K562 (cell line): ENCODE data around the gene ZDHHC11. TPM values are rescaled to one million over a fixed set of nuclear protein-coding genes. Genes with fewer than 3 reads are reported as not detected.
A peak's percentile ranks its signal among the peaks of the same experiment; 100 is the strongest.

Experiments
- ATAC-seq: fragments of 200-7000 bp; cut with Tn5 transposase; 3 replicates; pipeline ENCODE4 v1.9.1; 2020; ENCODE audit warnings: moderate library complexity
- BruUV-seq: library from RNA; stranded (reverse); fragments of 400-500 nt; replicated peaks from 2 replicates; lab custom pipeline; 2021; lab: Mats Ljungman, UMichigan
- CTCF ChIA-PET: fragments of 300-600 bp; formaldehyde crosslinking; extraction: SDS; loops from one replicate; lab custom pipeline; 2021; ENCODE audit warnings: low intra/inter-chr PET ratio; lab: Yijun Ruan, JAX
- POLR2A ChIA-PET: fragments of 300-600, 350-650 bp; sonication (Branson Sonifier 250); formaldehyde crosslinking; extraction: SDS; loops from one replicate; lab custom pipeline; 2021; ENCODE audit warnings: antibody characterized with exemption, inconsistent platforms; lab: Yijun Ruan, JAX
- DNase-seq, 4 experiments: peaks; one replicate each; pipeline versions ENCODE4 v3.0.0 to v3.0.0-alpha.2; 2011 to 2018; ENCODE audit warnings: low spot score in 3 of 4, mixed read lengths in 3 of 4; ENCODE audit errors: extremely low read depth in 1 of 4
- FAIRE-seq: peaks from 2 replicates; lab custom pipeline; 2011; peaks lifted over from hg19 to GRCh38; lab: Jason Lieb, UNC
- H2AFZ ChIP-seq: 2 replicates; pipeline ENCODE4 v1.6.0; 2011; ENCODE audit warnings: low read depth, low read length, control low read depth, inconsistent platforms
- H3K27ac ChIP-seq: fragments of 200-600 bp; 3 replicates; pipeline ENCODE4 v1.8.0; 2011; ENCODE audit warnings: low read depth, mild to moderate bottlenecking, control low read depth, inconsistent platforms, low read length, moderate library complexity, mixed read lengths; ENCODE audit errors: extremely low read depth
- H3K27me3 ChIP-seq, 2 experiments: fragments of 300-600 bp in 1 of 2; 2 replicates in 1 of 2; 3 replicates in 1 of 2; pipeline versions ENCODE4 v1.6.0 to v1.8.0; 2011; ENCODE audit warnings: inconsistent platforms in 2 of 2, low read length in 2 of 2, mild to moderate bottlenecking in 1 of 2, mixed read lengths in 1 of 2, moderate library complexity in 1 of 2; ENCODE audit not compliant: control insufficient read depth in 2 of 2, insufficient read depth in 2 of 2
- H3K36me3 ChIP-seq: fragments of 300-600 bp; 3 replicates; pipeline ENCODE4 v1.8.0; 2011; ENCODE audit warnings: mild to moderate bottlenecking, low read length, inconsistent platforms; ENCODE audit not compliant: control insufficient read depth, insufficient read depth
- H3K4me1 ChIP-seq, 2 experiments: fragments of 200-600 bp in 1 of 2; replicated peaks in 1 of 2; 2 replicates in 1 of 2; 3 replicates in 1 of 2; pipeline versions ENCODE4 v1.5.1 to v1.8.0; 2011; ENCODE audit warnings: inconsistent platforms in 2 of 2, low read length in 2 of 2, mild to moderate bottlenecking in 1 of 2, mixed read lengths in 1 of 2, moderate library complexity in 1 of 2; ENCODE audit not compliant: control insufficient read depth in 2 of 2, insufficient read depth in 2 of 2
- H3K4me2 ChIP-seq: 2 replicates; pipeline ENCODE4 v1.6.1; 2011; ENCODE audit warnings: low read length, control low read depth, inconsistent platforms, mixed read lengths; ENCODE audit not compliant: insufficient read depth
- H3K4me3 ChIP-seq: fragments of 200-600 bp; sonication (generic), shearing (Covaris generic); 2 replicates; pipeline ENCODE4 v1.5.1; 2016; ENCODE audit warnings: control low read depth, inconsistent platforms
- H3K79me2 ChIP-seq: fragments of 200-600 bp; 3 replicates; pipeline ENCODE4 v1.8.0; 2011; ENCODE audit warnings: low read length, inconsistent platforms; ENCODE audit not compliant: control insufficient read depth, insufficient read depth
- H3K9ac ChIP-seq, 2 experiments: 2 replicates each; pipeline versions ENCODE4 v1.6.0 to v1.6.1; 2011; ENCODE audit warnings: low read depth in 2 of 2, low read length in 2 of 2, control low read depth in 1 of 2, inconsistent platforms in 1 of 2, mild to moderate bottlenecking in 1 of 2, mixed read lengths in 1 of 2; ENCODE audit not compliant: insufficient read depth in 1 of 2
- H3K9me1 ChIP-seq: one replicate; pipeline ENCODE4 v1.6.0; 2011; ENCODE audit warnings: inconsistent platforms, mild to moderate bottlenecking, low read length, moderate library complexity; ENCODE audit not compliant: control insufficient read depth, insufficient read depth
- H3K9me3 ChIP-seq: replicated peaks from 2 replicates; pipeline ENCODE4 v1.5.1; 2011; ENCODE audit warnings: low read depth, low read length, inconsistent platforms; ENCODE audit not compliant: control insufficient read depth, insufficient read depth
- H4K20me1 ChIP-seq: replicated peaks from 2 replicates; pipeline ENCODE4 v1.6.1; 2011; ENCODE audit warnings: low read length, inconsistent platforms, mixed read lengths; ENCODE audit not compliant: control insufficient read depth, insufficient read depth
- BDP1 ChIP-seq: IDR thresholded peaks from 3 replicates; pipeline ENCODE4 v1.6.1; 2011; ENCODE audit not compliant: insufficient read length, insufficient read depth
- EHMT2 ChIP-seq: fragments of 450-650 bp; IDR thresholded peaks from 2 replicates; pipeline ENCODE4 v1.6.1; 2018; ENCODE audit warnings: antibody characterized with exemption
- MECOM ChIP-seq: fragments of 250-450 bp; sonication (Bioruptor Pico); IDR thresholded peaks from 2 replicates; pipeline ENCODE4 v1.8.0; 2022; ENCODE audit warnings: inconsistent platforms
- POLR2AphosphoS2 ChIP-seq: IDR thresholded peaks from 2 replicates; pipeline ENCODE4 v1.6.1; 2012; ENCODE audit warnings: low read length, improper control_type of control experiment
- POLR2G ChIP-seq: fragments of 200-400 bp; formaldehyde crosslinking; IDR thresholded peaks from 2 replicates; pipeline ENCODE4 v1.6.1; 2017; ENCODE audit warnings: low read depth, mild to moderate bottlenecking, antibody characterized with exemption, low read length, moderate library complexity
- PYGO2 ChIP-seq: fragments of 450-650 bp; IDR thresholded peaks from 2 replicates; pipeline ENCODE4 v1.6.1; 2016; ENCODE audit warnings: mild to moderate bottlenecking, missing genetic modification characterization, moderate library complexity, missing compliant biosample characterization
- RBFOX2 ChIP-seq: fragments of 200-400 bp; formaldehyde crosslinking; IDR thresholded peaks from 2 replicates; pipeline ENCODE4 v1.6.1; 2017; ENCODE audit warnings: low read depth, mild to moderate bottlenecking, low read length, moderate library complexity
- RBM15 ChIP-seq: fragments of 200-400 bp; formaldehyde crosslinking; IDR thresholded peaks from 2 replicates; pipeline ENCODE4 v1.6.1; 2018; ENCODE audit warnings: mild to moderate bottlenecking, low read length, moderate library complexity; ENCODE audit not compliant: insufficient read depth
- RBM22 ChIP-seq: fragments of 200-400 bp; formaldehyde crosslinking; IDR thresholded peaks from 2 replicates; pipeline ENCODE4 v1.6.1; 2018; ENCODE audit warnings: low read length, low read depth; ENCODE audit not compliant: poor library complexity, severe bottlenecking
- RCOR1 ChIP-seq, 2 experiments: IDR thresholded peaks; 2 replicates each; pipeline ENCODE4 v1.6.1; 2012; ENCODE audit warnings: low read depth in 2 of 2, low read length in 2 of 2, borderline replicate concordance in 1 of 2, improper control_type of control experiment in 1 of 2
- ZFX ChIP-seq: sonication (generic); formaldehyde crosslinking; IDR thresholded peaks from 2 replicates; pipeline ENCODE4 v1.8.0; 2022; ENCODE audit warnings: mild to moderate bottlenecking, missing genetic modification reagents, moderate library complexity
- ZNF253 ChIP-seq: fragments of 250-450 bp; sonication (Bioruptor Pico); conservative IDR thresholded peaks from 2 replicates; pipeline ENCODE4 v1.6.1; 2021; ENCODE audit warnings: mild to moderate bottlenecking
- ZNF780A ChIP-seq: fragments of 250-450 bp; sonication (Bioruptor Pico); IDR thresholded peaks from 2 replicates; pipeline ENCODE4 v1.5.0; 2021; ENCODE audit warnings: mild to moderate bottlenecking
- WGBS: fragments of 100-300 bp; shearing (Covaris generic); methylation state at CpG from one replicate; pipeline ENCODE4 v1.1.6; 2016; ENCODE audit warnings: low coverage, mixed read lengths; ENCODE audit not compliant: insufficient coverage; ENCODE audit errors: missing lambda C conversion rate; 5-methylcytosine and 5-hydroxymethylcytosine counted together
- in situ Hi-C: fragments of 300-500 bp; cut with MboI; formaldehyde crosslinking; loops from 4 replicates; pipeline ENCODE4 v1.15.0; 2018; ENCODE audit warnings: inconsistent platforms, mixed read lengths
- intact Hi-C: fragments of 100-400 bp; cut with micrococcal nuclease; formaldehyde crosslinking; loops from 2 replicates; pipeline ENCODE4 v1.14.2; 2022
- polyA plus RNA-seq, 8 experiments: library from polyadenylated mRNA; depleted of rRNA in 4 of 8; stranded (reverse) in 5 of 8; unstranded in 3 of 8; fragments of >200 nt; fragmentation: Nextera tagmentation in 2 of 8; fragmentation: Illumina TruSeq in 1 of 8; extraction: Ambion mirVana in 2 of 8; extraction: Trizol in 1 of 8; gene quantifications; 2 replicates each; pipeline versions ENCODE4 v1.2.1 to v1.2.3, GENCODE V29; 2011 to 2014; ENCODE audit warnings: inconsistent platforms in 1 of 8, missing spikeins in 1 of 8
- total RNA-seq, 7 experiments: library from RNA; depleted of rRNA in 6 of 7; stranded (reverse); fragments of >200 nt in 6 of 7; fragmentation: Illumina TruSeq in 2 of 7; extraction: Trizol in 2 of 7; gene quantifications; 2 replicates each; pipeline versions ENCODE4 v1.2.1 to v1.2.3, GENCODE V29; 2011 to 2021; ENCODE audit warnings: low replicate concordance in 1 of 7
- TF ChIP-seq, protein P1 (sequence below): fragments of 450-650 bp; formaldehyde crosslinking; IDR thresholded peaks from 2 replicates; pipeline ENCODE4 v1.4.0; 2020; ENCODE audit warnings: mild to moderate bottlenecking, moderate library complexity
- TF ChIP-seq, protein P2 (sequence below): sonication (generic); formaldehyde crosslinking; IDR thresholded peaks from 2 replicates; pipeline ENCODE4 v1.8.0; 2022; ENCODE audit warnings: missing genetic modification reagents, mild to moderate bottlenecking, moderate library complexity, borderline replicate concordance

Gene ZDHHC11
- total and polyA plus RNA-seq, 9 of the 15 experiments (the other 6 are each of a cell fraction or from before 2014, with no cell fraction given), result 0.07 to 2.3 (median 0.52) TPM

DNA sequence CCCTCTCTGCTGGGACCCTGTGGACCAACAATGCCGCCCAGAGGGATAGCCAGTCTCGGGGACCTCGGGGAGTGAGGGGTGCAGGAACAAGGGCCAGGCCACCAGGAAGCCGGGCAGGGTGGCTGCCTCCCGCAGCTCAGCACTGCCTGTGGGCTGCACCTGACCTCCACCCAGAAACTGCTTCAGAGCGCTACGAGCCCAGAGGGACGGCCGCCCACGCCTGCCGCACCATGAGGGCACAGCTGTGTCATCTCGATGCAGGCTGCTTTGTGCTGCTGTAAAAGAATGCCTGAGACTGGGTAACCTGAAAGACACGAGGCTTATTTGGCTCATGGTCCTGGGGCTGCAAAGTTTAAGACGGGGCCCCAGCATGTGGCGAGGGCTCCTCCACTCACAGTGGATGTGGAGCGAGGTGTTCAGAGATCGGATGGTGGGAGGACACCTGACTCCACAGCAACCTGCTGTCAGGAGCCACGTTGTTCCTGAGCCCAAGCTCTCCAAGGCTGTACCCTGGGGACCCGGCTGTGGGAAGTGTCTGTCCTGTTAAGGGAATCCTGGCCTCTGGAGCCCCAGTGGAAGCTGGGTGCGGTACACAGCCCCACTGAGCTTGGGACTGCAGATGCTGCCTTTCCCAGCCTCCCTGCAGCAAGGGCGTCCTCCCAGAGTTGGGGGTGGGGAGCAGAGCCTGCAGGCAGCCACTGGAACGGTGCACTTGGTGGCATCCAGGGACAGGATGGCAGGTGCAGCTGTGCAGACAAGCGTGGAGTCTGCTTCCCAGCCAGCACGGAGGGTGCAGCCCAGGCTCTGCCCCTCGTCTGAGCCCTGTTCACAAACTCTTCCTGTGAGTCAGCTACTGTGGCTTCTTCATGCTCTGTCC lies 11.8 kb upstream of the ZDHHC11 start (continued):
- no peak for TF ChIP-seq ZNF780A (CRISPR knock-in tag)
- no peak for TF ChIP-seq ZNF253
- TF ChIP-seq, protein P1, sequence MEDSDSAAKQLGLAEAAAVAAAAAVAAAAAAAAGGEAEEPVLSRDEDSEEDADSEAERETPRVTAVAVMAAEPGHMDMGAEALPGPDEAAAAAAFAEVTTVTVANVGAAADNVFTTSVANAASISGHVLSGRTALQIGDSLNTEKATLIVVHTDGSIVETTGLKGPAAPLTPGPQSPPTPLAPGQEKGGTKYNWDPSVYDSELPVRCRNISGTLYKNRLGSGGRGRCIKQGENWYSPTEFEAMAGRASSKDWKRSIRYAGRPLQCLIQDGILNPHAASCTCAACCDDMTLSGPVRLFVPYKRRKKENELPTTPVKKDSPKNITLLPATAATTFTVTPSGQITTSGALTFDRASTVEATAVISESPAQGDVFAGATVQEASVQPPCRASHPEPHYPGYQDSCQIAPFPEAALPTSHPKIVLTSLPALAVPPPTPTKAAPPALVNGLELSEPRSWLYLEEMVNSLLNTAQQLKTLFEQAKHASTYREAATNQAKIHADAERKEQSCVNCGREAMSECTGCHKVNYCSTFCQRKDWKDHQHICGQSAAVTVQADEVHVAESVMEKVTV, result no peak

DNA sequence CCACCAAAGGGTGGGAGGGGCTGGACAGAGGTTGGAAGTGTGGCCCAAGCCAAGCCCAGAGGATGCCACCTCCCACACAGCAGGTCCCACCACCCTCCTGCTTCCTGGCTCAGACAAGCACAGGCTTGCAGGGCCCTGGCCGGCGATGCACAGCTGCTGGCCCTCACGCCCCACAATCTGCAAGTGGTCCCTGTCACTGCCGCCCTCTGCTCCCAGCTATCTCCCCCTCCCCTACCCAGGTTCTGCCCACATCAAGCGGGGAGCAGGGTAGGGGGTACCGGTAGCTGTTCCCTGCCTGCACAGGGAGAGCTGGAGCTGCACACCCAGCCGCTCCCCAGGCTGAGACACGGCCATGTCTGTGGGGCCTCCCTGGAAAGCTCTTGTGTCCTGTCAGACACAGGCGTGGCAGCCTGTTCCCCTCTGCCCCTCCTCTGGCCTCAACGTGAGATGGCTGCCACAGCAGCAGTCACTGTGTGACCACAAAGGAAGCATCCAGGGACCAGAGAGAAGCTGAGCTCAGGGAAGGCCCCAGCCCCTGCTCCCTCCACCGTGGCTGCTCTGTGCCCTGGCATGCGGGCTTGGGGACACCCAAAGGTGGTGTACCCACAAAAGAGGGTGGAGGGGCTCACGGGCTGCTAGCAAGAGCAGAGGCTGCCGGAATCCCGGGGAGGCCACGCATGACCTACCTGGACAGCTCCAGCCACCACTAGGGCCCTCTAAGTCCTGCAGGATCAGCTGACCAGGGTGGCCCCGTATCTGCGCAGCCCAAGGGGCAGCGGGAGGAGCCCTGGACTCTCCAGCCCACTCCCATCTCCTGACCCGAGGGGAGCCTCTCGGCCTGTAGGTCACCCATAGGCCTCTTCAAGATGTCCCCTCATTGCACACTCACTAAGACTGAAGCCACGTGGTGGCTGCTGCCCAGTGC lies 10.9 kb upstream of the ZDHHC11 start:
- Histone ChIP-seq H3K4me3 (no peak overlapping the region), H3K4me2 (no peak overlapping the region), H4K20me1 (peaks cover 19% of the 10 kb centered on the region), H3K9ac (peak overlapping the region in 1 of 2 experiments; percentile 64; a peak in 1 of 4 replicates), H3K27me3 (no peaks in the 10 kb centered on the region), H3K79me2 (no peaks in the 10 kb centered on the region), H2AFZ (no peak overlapping the region), H3K36me3 (peaks cover 45% of the 10 kb centered on the region; the same call in 2 of the 3 replicates), H3K9me3 (no peaks in the 10 kb centered on the region), H3K9me1 (no peaks in the 10 kb centered on the region), H3K27ac (no peak overlapping the region), H3K4me1 (peaks cover 0 to 39% of the 10 kb centered on the region in 2 experiments; a peak in 2 of 5 replicates)
- intact Hi-C loops (no loop called here), in situ Hi-C loops (no loop called here)
- WGBS, result 80% methylated on average over 21 of the region's 22 CpGs
- FAIRE-seq (no peak), DNase-seq (peak in 1 of 4 experiments; percentile 28), ATAC-seq (peak; percentile 5)
- POLR2A ChIA-PET, result interaction anchor here (0.6 to 1.2 kb wide), 5 partner anchors 7 to 179 kb away, joined by 3 to 8 read pairs (median 4); no protein-coding TSS in a partner anchor
- no TSS peak for BruUV-seq
- CTCF ChIA-PET, result no interaction called here
- TF ChIP-seq ZFX (CRISPR knock-in tag) (no peak), PYGO2 (tag) (no peak), BDP1 (no peak), ZNF253 (no peak), EHMT2 (no peak), MECOM (no peak), RBM22 (peak; percentile 37), POLR2G (peak; percentile 76), RBM15 (no peak), RCOR1 (IDR thresholded peaks at IDR 0.05; ENCODE audit: borderline replicate concordance in 1 of 2, low read depth in 2 of 2, low read length in 2 of 2) (no peak), POLR2AphosphoS2 (0 out of 2 replicates have a peak, but pooled peaks have one; percentile 13), RBFOX2 (peak; percentile 29; the same call in 1 of the 2 replicates)
- TF ChIP-seq, protein P2, sequence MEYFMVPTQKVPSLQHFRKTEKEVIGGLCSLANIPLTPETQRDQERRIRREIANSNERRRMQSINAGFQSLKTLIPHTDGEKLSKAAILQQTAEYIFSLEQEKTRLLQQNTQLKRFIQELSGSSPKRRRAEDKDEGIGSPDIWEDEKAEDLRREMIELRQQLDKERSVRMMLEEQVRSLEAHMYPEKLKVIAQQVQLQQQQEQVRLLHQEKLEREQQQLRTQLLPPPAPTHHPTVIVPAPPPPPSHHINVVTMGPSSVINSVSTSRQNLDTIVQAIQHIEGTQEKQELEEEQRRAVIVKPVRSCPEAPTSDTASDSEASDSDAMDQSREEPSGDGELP (CRISPR knock-in tag), result 0 out of 2 replicates have a peak, but pooled peaks have one; percentile 16
